ENCODE results near the gene SF3B2.
"Not testable (repeated sequence)": the region's sequence is repeated elsewhere in the genome, so short reads cannot be mapped to it uniquely, and the experiment has no call there.

The SF3B2 gene

DNA sequence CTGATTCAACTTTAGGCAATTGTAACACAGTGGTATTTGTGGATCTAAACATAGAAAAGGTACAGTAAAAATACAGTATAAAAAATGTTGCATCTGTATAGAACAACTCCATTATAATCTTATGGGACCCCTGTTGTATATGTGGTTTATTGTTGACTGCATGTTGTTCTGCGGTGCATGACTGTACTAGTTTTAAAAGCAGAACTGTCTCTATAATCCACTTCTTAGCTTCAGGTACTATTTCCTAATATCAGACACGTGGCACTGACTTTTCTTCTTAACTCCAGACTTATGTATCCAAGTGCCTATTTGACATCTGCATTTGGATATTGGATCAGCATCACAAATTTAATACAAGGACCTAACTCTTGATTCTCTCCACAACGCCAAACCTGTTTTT lies 59.0 kb downstream of the SF3B2 start:
- DNase-seq = no peak
- TF ChIP-seq POLR2A (IDR thresholded peaks at IDR 0.05; ENCODE audit: low read length) = no peak
- no peak for TF ChIP-seq GATA1 (IDR thresholded peaks at IDR 0.05; ENCODE audit: low read depth, low read length)

DNA sequence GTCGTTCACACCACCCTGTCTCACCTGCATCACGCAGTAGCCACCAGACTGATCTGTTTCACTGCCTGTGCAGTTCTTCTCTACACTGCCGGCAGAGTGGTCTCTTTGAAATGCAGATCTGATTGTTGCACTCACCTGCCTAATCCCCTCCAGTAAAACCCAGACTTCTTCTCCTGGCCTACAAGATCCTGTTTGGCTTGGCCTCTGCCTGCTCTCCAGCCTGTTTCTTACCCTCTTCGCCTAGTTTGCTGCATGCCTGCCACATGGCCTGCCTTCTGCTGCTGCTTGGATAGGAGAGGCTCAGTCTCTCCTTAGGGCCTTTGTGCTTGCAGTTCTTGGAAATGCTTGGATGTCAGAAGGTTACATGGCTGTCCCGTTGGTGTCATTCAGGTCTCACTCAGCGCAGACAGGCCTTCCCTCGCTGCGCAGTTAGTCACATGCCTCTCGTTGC lies 59.9 kb downstream of the SF3B2 start:
- DNase-seq = no peak
- TF ChIP-seq GATA1 (IDR thresholded peaks at IDR 0.05; ENCODE audit: low read depth, low read length) = no peak
- TF ChIP-seq POLR2A (IDR thresholded peaks at IDR 0.05; ENCODE audit: low read length) = no peak

DNA sequence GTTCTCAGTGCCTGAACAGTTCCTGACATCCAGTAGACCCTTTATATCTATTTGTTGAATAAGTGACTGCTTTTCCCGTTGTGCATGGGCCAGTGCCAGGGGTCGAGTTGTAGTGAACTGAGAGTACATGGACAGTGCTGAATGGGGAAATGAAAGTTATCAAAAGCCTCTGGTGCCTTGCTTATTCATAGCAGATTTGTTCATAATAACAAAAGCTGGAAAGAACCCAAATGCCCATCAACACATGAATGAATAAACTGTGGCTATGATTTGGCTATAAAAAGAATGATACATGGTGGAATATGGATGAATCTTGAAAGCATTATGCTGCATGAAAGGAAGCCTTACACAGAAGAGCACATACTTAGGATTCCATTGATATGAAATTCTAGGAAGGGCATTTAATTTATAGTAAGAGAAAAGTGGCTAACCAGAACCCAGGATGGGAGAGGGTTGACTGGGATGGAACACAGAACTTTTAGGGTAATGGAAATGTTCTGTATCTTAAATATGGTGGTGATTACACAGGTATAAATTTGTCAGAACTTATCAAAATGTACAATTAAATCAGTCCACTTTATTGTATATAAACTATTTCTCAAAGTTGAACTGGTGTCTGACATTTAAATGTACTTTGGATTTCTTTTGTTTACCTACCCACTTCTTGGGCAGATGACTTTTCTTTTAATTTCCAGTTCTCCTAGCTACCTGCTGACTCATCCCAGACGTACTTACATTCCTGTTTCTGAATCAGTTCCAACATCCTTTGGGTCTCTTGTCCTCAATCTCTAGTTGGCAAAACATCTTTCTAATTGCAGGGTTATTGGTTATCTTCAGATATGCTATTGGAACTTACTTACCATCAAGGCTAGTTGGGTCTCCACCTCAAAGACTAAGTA lies 60.7 kb downstream of the SF3B2 start:
- TF ChIP-seq POLR2A (IDR thresholded peaks at IDR 0.05; ENCODE audit: low read length) (no peak), GATA1 (IDR thresholded peaks at IDR 0.05; ENCODE audit: low read depth, low read length) (no peak)
- DNase-seq = no peak

DNA sequence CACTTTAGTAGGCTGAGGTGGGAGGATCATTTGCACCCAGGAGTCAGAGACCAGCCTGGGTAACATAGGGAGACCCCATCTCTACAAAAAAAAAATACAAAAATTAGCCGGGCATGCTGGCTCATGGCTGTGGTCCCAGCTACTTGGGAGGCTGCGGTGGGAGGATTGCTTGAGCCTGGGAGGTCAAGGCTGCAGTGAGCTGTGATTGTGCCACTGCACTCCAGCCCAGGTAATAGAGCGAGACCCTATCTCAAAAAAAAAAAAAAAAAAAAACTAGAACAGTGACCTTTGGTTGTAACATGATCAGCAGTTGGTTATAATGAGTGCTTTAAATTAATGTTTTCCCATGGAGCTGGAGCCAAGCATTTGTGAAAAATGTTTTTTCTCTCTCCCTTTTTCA lies 62.8 kb downstream of the SF3B2 start:
- DNase-seq = not testable (repeated sequence)

DNA sequence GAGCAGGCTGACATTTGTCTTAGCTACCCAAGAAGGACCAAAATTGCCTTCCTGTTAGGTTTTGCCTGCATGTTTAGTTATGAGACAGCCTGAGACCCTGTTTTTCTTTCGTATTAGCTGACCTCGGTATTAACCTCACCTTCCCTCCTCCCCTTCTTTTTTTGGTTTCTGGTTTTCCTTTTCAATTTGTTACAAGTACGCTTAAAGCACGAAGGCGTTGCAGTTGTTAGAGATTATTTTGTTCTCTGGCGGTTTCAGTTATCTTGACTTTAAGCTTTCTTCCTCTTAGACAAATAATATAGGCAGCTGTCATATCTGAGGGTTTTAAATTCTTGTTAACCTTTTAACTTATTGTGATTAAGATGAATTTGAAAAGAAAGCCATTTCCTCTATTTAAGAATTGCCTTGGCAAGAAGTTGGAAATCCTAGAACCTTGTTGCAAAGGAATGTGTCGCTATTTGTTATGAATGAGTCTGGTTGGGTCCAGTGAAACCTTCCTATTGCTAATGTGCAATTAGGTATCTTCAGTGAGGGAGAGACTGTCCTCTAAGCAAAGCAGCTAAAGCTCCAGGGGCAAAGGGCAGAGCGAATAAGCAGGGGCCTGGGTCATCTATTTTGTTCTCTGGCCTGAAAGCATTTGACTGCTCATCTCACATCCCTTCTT lies 63.6 kb downstream of the SF3B2 start:
- peak in 1 of 2 experiments; percentile 14 for DNase-seq
- TF ChIP-seq POLR2A (IDR thresholded peaks at IDR 0.05; ENCODE audit: low read length) = no peak
- TF ChIP-seq GATA1 (IDR thresholded peaks at IDR 0.05; ENCODE audit: low read depth, low read length) = no peak

DNA sequence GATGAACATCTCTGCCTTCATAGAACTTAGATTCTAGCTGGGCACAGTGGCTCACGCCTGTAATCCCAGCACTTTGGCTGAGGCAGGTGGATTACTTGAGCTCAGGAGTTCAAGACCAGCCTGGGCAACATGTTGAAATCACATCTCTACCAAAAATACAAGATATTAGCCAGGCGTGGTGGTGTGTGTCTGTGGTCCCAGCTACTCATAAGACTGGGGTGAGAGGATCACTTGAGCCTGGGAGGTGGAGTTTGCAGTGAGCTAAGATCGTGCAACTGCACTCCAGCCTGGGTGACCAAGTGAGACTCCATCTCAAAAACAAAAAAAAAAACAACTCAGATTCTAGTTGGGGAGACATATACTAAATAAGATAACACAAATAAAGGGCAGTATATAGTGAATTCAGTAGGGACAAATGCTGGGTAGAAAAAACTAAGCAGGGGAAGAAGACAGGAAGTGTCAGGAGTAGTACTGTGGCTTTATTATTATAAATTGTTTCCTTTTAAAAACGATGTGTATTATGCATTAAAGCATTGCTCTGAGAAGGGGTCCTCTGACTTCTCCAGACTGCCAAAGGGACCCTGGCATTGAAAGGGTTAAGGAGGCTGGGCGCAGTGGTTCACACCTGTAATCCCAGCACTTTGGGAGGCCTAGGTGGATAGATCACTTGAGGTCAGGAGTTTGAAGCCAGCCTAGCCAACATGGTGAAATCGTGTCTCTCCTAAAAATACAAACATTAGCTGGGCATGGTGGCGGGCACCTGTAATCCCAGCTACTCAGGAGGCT lies 64.6 kb downstream of the SF3B2 start:
- TF ChIP-seq POLR2A (IDR thresholded peaks at IDR 0.05; ENCODE audit: low read length) = no peak
- no peak for TF ChIP-seq GATA1 (IDR thresholded peaks at IDR 0.05; ENCODE audit: low read depth, low read length)
- DNase-seq = no peak

DNA sequence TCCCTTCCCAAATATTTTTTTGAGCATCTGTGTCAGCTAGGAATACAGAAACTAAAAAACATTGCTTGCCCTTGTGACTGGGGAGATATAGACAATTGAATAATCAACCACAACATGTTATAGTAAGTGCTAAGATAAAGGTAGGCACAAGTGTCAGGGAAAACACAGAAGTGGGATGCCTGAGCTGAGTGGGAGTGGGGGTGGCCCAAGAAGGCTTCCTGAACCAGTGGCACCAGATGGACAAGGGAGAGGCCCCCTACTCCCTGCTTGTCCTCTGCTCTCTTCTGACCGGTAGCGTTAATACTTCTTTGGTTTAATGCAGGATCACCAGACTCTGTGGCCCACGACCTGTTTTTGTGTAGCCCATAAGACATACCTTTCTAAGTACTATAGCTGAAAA lies 66.7 kb downstream of the SF3B2 start:
- DNase-seq = no peak
- no peak for TF ChIP-seq GATA1 (IDR thresholded peaks at IDR 0.05; ENCODE audit: low read depth, low read length)
- no peak for TF ChIP-seq POLR2A (IDR thresholded peaks at IDR 0.05; ENCODE audit: low read length)
